Right lobe of liver (tissue), 4 donors: ENCODE results near the gene LHFPL6.

Experiments used
- POLR2A ChIP-seq: fragments of 450-650 bp; IDR thresholded peaks from one replicate; pipeline ENCODE4 v1.6.1; 2017; ENCODE audit warnings: antibody characterized with exemption, mild to moderate bottlenecking
- TF ChIP-seq, protein P1 (sequence below), 4 donors: fragments of 200-600 bp in 3 of 4; fragments of 450-650 bp in 1 of 4; IDR thresholded peaks; one replicate each; pipeline versions ENCODE4 v1.5.1 to v1.8.0; 2016 to 2022; ENCODE audit warnings: antibody characterized with exemption in 4 of 4, mild to moderate bottlenecking in 2 of 4
- donor health status: DM: no; HTN: no; CAD: no.
- donor health status: DM: no; HTN: no; CAD: no.
- donor health status: DM: no; HTN: yes; CAD: no.

DNA sequence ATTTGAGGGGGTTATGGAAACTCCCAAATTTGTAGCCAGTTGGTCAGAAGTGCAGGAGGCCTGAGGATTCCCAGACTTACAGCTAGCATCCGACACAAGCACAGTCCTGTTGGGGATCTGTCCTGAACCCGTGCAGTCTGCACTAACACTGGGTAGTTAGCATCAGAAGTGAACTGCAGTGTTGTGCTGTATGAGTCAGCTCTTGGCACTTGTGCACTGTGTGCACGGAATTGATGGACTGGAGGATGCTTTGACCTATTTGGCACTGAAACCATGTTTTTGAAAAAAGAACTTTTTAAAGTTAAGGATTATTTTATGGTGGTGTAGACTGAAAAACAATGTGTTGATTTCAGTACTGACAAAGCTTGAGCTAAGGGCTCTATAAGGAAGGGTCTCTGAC, 285.7 kb downstream of the LHFPL6 start:
- TF ChIP-seq, protein P1, sequence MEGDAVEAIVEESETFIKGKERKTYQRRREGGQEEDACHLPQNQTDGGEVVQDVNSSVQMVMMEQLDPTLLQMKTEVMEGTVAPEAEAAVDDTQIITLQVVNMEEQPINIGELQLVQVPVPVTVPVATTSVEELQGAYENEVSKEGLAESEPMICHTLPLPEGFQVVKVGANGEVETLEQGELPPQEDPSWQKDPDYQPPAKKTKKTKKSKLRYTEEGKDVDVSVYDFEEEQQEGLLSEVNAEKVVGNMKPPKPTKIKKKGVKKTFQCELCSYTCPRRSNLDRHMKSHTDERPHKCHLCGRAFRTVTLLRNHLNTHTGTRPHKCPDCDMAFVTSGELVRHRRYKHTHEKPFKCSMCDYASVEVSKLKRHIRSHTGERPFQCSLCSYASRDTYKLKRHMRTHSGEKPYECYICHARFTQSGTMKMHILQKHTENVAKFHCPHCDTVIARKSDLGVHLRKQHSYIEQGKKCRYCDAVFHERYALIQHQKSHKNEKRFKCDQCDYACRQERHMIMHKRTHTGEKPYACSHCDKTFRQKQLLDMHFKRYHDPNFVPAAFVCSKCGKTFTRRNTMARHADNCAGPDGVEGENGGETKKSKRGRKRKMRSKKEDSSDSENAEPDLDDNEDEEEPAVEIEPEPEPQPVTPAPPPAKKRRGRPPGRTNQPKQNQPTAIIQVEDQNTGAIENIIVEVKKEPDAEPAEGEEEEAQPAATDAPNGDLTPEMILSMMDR (IDR thresholded peaks at IDR 0.05), result no peak
- no peak for TF ChIP-seq POLR2A
